Uterus (tissue), 2 donors: Measurements from ENCODE around the gene TMPRSS11E.

Source experiments
- CTCF ChIP-seq, 4 experiments: fragments of 200-600 bp in 2 of 4; fragments of 450-650 bp in 2 of 4; sonication (generic) in 2 of 4; IDR thresholded peaks; one replicate each; pipeline ENCODE4 v1.5.1; 2016 to 2019; ENCODE audit warnings: antibody characterized with exemption in 4 of 4, mild to moderate bottlenecking in 2 of 4, moderate library complexity in 1 of 4
- POLR2A ChIP-seq, 2 donors: fragments of 450-650 bp; IDR thresholded peaks; one replicate each; pipeline ENCODE4 v1.6.1; 2016; ENCODE audit warnings: antibody characterized with exemption in 2 of 2, mild to moderate bottlenecking in 1 of 2, moderate library complexity in 1 of 2

DNA sequence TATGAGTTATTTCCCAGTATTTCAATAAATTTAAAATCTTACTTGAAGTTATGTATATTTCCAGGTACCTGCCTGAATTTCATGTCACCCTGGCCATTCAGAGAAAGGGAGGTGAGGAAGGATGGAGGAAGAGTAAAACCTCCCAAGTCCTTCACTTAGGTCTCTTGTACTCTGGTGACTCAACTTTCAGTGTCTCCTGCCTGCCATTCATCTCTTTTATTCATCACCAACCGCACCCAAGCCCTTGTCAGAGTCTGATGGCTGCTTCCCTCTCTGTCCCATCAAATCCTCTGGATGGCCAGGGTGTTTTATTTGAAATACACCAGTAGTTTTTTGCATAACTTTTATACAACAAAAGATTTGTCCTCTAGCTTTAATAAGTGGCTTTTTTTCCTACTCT, 17.8 kb downstream of the TMPRSS11E start:
- TF ChIP-seq POLR2A (IDR thresholded peaks at IDR 0.05) (no peak), CTCF (IDR thresholded peaks at IDR 0.05) (no peak)
